ENCODE measurements around the gene SMIM31. TPM values are rescaled to one million over a fixed set of nuclear protein-coding genes. Genes with fewer than 3 reads are reported as not detected.
A peak's percentile ranks its signal among the peaks of the same experiment; 100 is the strongest.

Gene SMIM31
- total RNA-seq, 1 experiment from 2014 or later, result not detected

GRCh38 chr4:164780839-164781238 is 26.9 kb downstream of the SMIM31 start:
- H3K56ac ChIP-seq (ENCODE audit: insufficient read length, low read depth, low read length), result no peak overlapping the region
- H3K9ac ChIP-seq (ENCODE audit: extremely low read depth, insufficient read length, low read length), result no peak overlapping the region
- Mint-ChIP-seq H3K9me3 (no peaks in the 10 kb centered on the region), H3K4me3 (no peak overlapping the region), H3K27ac (peak overlapping the region in 1 of 3 experiments; percentile 73; a peak in 1 of 7 replicates), H3K36me3 (ENCODE audit: insufficient read depth in 1 of 3, low read depth in 3 of 3) (no peaks in the 10 kb centered on the region), H3K27me3 (ENCODE audit: low read depth) (no peaks in the 10 kb centered on the region), H3K4me1 (peaks cover 14 to 15% of the 10 kb centered on the region in 2 experiments)
- H4K20me1 ChIP-seq (ENCODE audit: control insufficient read depth, insufficient read depth, insufficient read length), result no peaks in the 10 kb centered on the region
- H2BK5ac ChIP-seq (ENCODE audit: insufficient read length, low read length), result no peak overlapping the region
- no peak overlapping the region for H3T11ph ChIP-seq (ENCODE audit: low read length)
- no peak overlapping the region for H3K27ac ChIP-seq (ENCODE audit: insufficient read length, low read depth, low read length)
- no peak overlapping the region for H2AK5ac ChIP-seq (ENCODE audit: insufficient read length, low read length)
- TF ChIP-seq, protein P1, sequence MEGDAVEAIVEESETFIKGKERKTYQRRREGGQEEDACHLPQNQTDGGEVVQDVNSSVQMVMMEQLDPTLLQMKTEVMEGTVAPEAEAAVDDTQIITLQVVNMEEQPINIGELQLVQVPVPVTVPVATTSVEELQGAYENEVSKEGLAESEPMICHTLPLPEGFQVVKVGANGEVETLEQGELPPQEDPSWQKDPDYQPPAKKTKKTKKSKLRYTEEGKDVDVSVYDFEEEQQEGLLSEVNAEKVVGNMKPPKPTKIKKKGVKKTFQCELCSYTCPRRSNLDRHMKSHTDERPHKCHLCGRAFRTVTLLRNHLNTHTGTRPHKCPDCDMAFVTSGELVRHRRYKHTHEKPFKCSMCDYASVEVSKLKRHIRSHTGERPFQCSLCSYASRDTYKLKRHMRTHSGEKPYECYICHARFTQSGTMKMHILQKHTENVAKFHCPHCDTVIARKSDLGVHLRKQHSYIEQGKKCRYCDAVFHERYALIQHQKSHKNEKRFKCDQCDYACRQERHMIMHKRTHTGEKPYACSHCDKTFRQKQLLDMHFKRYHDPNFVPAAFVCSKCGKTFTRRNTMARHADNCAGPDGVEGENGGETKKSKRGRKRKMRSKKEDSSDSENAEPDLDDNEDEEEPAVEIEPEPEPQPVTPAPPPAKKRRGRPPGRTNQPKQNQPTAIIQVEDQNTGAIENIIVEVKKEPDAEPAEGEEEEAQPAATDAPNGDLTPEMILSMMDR (conservative IDR thresholded peaks at IDR 0.05), result no peak
- H3K9me3 ChIP-seq (ENCODE audit: control insufficient read depth, low read depth, low read length), result no peaks in the 10 kb centered on the region
- no peak overlapping the region for H3K4ac ChIP-seq (ENCODE audit: low read depth, low read length)
- no peak overlapping the region for H2BK20ac ChIP-seq (ENCODE audit: low read depth, low read length, poor library complexity, severe bottlenecking)
- no peak overlapping the region for H4K91ac ChIP-seq (ENCODE audit: insufficient read length, low read depth, low read length)
- H3K27me3 ChIP-seq (ENCODE audit: insufficient read depth, low read length), result no peaks in the 10 kb centered on the region
- H3K79me1 ChIP-seq (ENCODE audit: insufficient read depth, low read depth, low read length, poor library complexity, severe bottlenecking), result no peaks in the 10 kb centered on the region
- no peak overlapping the region for H2BK15ac ChIP-seq (ENCODE audit: low read depth, low read length)
- no peak overlapping the region for H2BK12ac ChIP-seq (ENCODE audit: insufficient read length, low read depth, low read length)
- H3K18ac ChIP-seq (ENCODE audit: insufficient read length, low read depth, low read length), result no peak overlapping the region
- WGBS (ENCODE audit: extremely low coverage, insufficient read length, low lambda C conversion rate), result no CpG with 5 or more reads among the region's 3 CpGs
- no peak overlapping the region for H2BK120ac ChIP-seq (ENCODE audit: low read depth, low read length, poor library complexity, severe bottlenecking)
- no peaks in the 10 kb centered on the region for H3K79me2 ChIP-seq (ENCODE audit: insufficient read depth, low read length)
- H4K5ac ChIP-seq (ENCODE audit: insufficient read length, low read depth, low read length), result no peak overlapping the region
- H4K8ac ChIP-seq (replicated peaks; ENCODE audit: insufficient read length, low read depth, low read length), result no peak overlapping the region
- no peak overlapping the region for H2AFZ ChIP-seq (ENCODE audit: low read length)
- H3K4me1 ChIP-seq (ENCODE audit: insufficient read depth, low read length), result no peaks in the 10 kb centered on the region
- no peaks in the 10 kb centered on the region for H3K23me2 ChIP-seq (ENCODE audit: insufficient read length, low read depth, low read length, poor library complexity, severe bottlenecking)
- no peak overlapping the region for H3K23ac ChIP-seq (ENCODE audit: insufficient read length, low read depth, low read length)
- DNase-seq, result no peak
- no peak overlapping the region for H3K4me2 ChIP-seq (ENCODE audit: insufficient read depth, insufficient read length, low read length)
- H3K14ac ChIP-seq (ENCODE audit: insufficient read depth, low read length), result no peak overlapping the region
